Renal pelvis (tissue), 4 donors: ENCODE results near the gene SEMA4B. TPM values are rescaled to one million over a fixed set of nuclear protein-coding genes. Genes with fewer than 3 reads are reported as not detected.

Experiments
- DNase-seq: peaks from one replicate; pipeline ENCODE4 v3.0.0-alpha.2; 2013
- polyA plus RNA-seq, 3 donors: library from polyadenylated mRNA; unstranded; fragments of 120-200 nt; gene quantifications; one replicate each; pipeline ENCODE4 v1.2.1, GENCODE V29; 2013; ENCODE audit not compliant: insufficient read length in 3 of 3

SEMA4B gene
- polyA plus RNA-seq, 3 donors, result 46.9 to 52.5 (median 50.3) TPM

- no peak for DNase-seq
Observed at GRCh38 chr15:90223441-90224165, 22.5 kb downstream of the SEMA4B start.

- DNase-seq, result no peak
Observed at GRCh38 chr15:90225047-90225446, 23.9 kb downstream of the SEMA4B start.

GRCh38 chr15:90225504-90226234 lies 24.5 kb downstream of the SEMA4B start:
- DNase-seq, result no peak

- DNase-seq, result no peak
Observed at GRCh38 chr15:90227336-90227735, 26.2 kb downstream of the SEMA4B start.

GRCh38 chr15:90227816-90228772 lies 27.0 kb downstream of the SEMA4B start:
- no peak for DNase-seq

- DNase-seq, result no peak
Observed at GRCh38 chr15:90228960-90229359, 27.8 kb downstream of the SEMA4B start.

GRCh38 chr15:90230071-90230494 lies 29.0 kb downstream of the SEMA4B start:
- DNase-seq, result no peak

GRCh38 chr15:90230610-90231009 lies 29.5 kb downstream of the SEMA4B start:
- DNase-seq, result no peak

GRCh38 chr15:90231028-90232017 lies 30.2 kb downstream of the SEMA4B start:
- DNase-seq, result no peak

GRCh38 chr15:90232196-90232595 lies 31.1 kb downstream of the SEMA4B start:
- no peak for DNase-seq

- DNase-seq, result no peak
Observed at GRCh38 chr15:90232941-90233386, 31.8 kb downstream of the SEMA4B start.

- DNase-seq, result peak; percentile 95
Observed at GRCh38 chr15:90233387-90234095, 32.4 kb downstream of the SEMA4B start, which contains the start of gene CIB1. CIB1 (minus strand) TSS chr15:90233941; CDS start chr15:90233885, 56 bp downstream.

- no peak for DNase-seq
Observed at GRCh38 chr15:90234096-90234988, 33.2 kb downstream of the SEMA4B start, which contains the start of gene GDPGP1. GDPGP1 (plus strand) TSS chr15:90234209; CDS start chr15:90240909, 6,700 bp downstream.

GRCh38 chr15:90239371-90239770 lies 38.2 kb downstream of the SEMA4B start:
- DNase-seq, result no peak

GRCh38 chr15:90240856-90241255 lies 39.7 kb downstream of the SEMA4B start:
- DNase-seq, result no peak

- DNase-seq, result no peak
Observed at GRCh38 chr15:90241343-90242192, 40.4 kb downstream of the SEMA4B start.

- DNase-seq, result no peak
Observed at GRCh38 chr15:90243943-90244639, 43.0 kb downstream of the SEMA4B start.
